ENCODE results near the gene YY1AP1. TPM values are rescaled to one million over a fixed set of nuclear protein-coding genes. Genes with fewer than 3 reads are reported as not detected.

The YY1AP1 gene
- total and polyA plus RNA-seq, 4 experiments from 2014 or later: 20.6 to 102 (median 74.4) TPM

Other genes starting within 250 kb of the YY1AP1 start
- gene ASH1L, start 126.0 kb downstream of the YY1AP1 start, total RNA-seq: 100 to 1,000 TPM; 105 to 107 TPM
- 10 to 100 TPM in 1 of 2 donors, 1 to 10 TPM in 1; 7.6 to 35.6 TPM for gene ASH1L, start 126.0 kb downstream of the YY1AP1 start, polyA plus RNA-seq
- 100 to 1,000 TPM; 125 to 127 TPM for gene MSTO1, start 78.6 kb downstream of the YY1AP1 start, total RNA-seq
- 10 to 100 TPM; 13.3 to 24.5 TPM for gene MSTO1, start 78.6 kb downstream of the YY1AP1 start, polyA plus RNA-seq
- 100 to 1,000 TPM; 126 to 136 TPM for gene DAP3, start 317 bp upstream of the YY1AP1 start, total RNA-seq
- 100 to 1,000 TPM; 102 to 177 TPM for gene DAP3, start 317 bp upstream of the YY1AP1 start, polyA plus RNA-seq
- gene GON4L, start 168.4 kb upstream of the YY1AP1 start, total RNA-seq: 100 to 1,000 TPM; 118 to 134 TPM
- gene GON4L, start 168.4 kb upstream of the YY1AP1 start, polyA plus RNA-seq: 10 to 100 TPM in 1 of 2 donors, 1 to 10 TPM in 1; 9.3 to 51.0 TPM
- gene SYT11, start 170.8 kb upstream of the YY1AP1 start, total RNA-seq: 10 to 100 TPM; 17.7 to 18.2 TPM
- 10 to 100 TPM; 10.7 to 15.8 TPM for gene SYT11, start 170.8 kb upstream of the YY1AP1 start, polyA plus RNA-seq
- gene RIT1, start 222.6 kb upstream of the YY1AP1 start, total RNA-seq: 10 to 100 TPM; 45.0 to 48.0 TPM
- gene RIT1, start 222.6 kb upstream of the YY1AP1 start, polyA plus RNA-seq: 10 to 100 TPM; 14.1 to 20.4 TPM
- 100 to 1,000 TPM; 127 to 134 TPM for gene KHDC4, start 245.6 kb upstream of the YY1AP1 start, total RNA-seq
- gene KHDC4, start 245.6 kb upstream of the YY1AP1 start, polyA plus RNA-seq: 1 to 10 TPM; 5.5 to 9.4 TPM